Measurements from ENCODE around the gene SLC17A1. TPM values are rescaled to one million over a fixed set of nuclear protein-coding genes. Genes with fewer than 3 reads are reported as not detected.

The SLC17A1 gene
- total and polyA plus RNA-seq, 2 of the 13 experiments (the other 11 are each of a cell fraction or from before 2014, with no cell fraction given): 0.09 to 2.1 TPM

GRCh38 chr6:25831532-25832306 lies at the start of gene SLC17A1 (continued):
- TF ChIP-seq CTCF (CRISPR knock-in tag; IDR thresholded peaks at IDR 0.05): peak; percentile 51; the same call in 1 of the 2 replicates
- no peak for TF ChIP-seq ZMAT5 (CRISPR knock-in tag; IDR thresholded peaks at IDR 0.05; ENCODE audit: borderline replicate concordance, low read depth)
- TF ChIP-seq ZNF839 (CRISPR knock-in tag; IDR thresholded peaks at IDR 0.05; ENCODE audit: borderline replicate concordance): no peak
- peak; percentile 32; the same call in 1 of the 2 replicates for TF ChIP-seq ZNF503 (CRISPR knock-in tag; IDR thresholded peaks at IDR 0.05)
- no peak for TF ChIP-seq MEF2D (CRISPR knock-in tag; IDR thresholded peaks at IDR 0.05)
- peak; percentile 61 for TF ChIP-seq CREM (IDR thresholded peaks at IDR 0.05)
- TF ChIP-seq CREM (CRISPR knock-in tag; IDR thresholded peaks at IDR 0.05): no peak
- no peak for TF ChIP-seq ZNF557 (CRISPR knock-in tag; IDR thresholded peaks at IDR 0.05)
- no peak for TF ChIP-seq RFX1 (IDR thresholded peaks at IDR 0.05)
- no peak for TF ChIP-seq KLF15 (CRISPR knock-in tag; IDR thresholded peaks at IDR 0.05; ENCODE audit: borderline replicate concordance)
- no peak for TF ChIP-seq SMYD3 (CRISPR knock-in tag; IDR thresholded peaks at IDR 0.05)
- no peak for TF ChIP-seq TEAD2 (CRISPR knock-in tag; IDR thresholded peaks at IDR 0.05)
- no peak for TF ChIP-seq ZNF12 (CRISPR knock-in tag; IDR thresholded peaks at IDR 0.05)
- peak; percentile 12; the same call in 1 of the 2 replicates for TF ChIP-seq NCOA2 (CRISPR knock-in tag; IDR thresholded peaks at IDR 0.05)
- TF ChIP-seq ZBTB34 (CRISPR knock-in tag; IDR thresholded peaks at IDR 0.05): no peak
- no peak for TF ChIP-seq TFDP1 (CRISPR knock-in tag; IDR thresholded peaks at IDR 0.05; ENCODE audit: borderline replicate concordance)

All from HepG2 (cell line).